Cerebellar nuclear complex (tissue), 1 donor: ENCODE data around the gene PNPLA8.
"Not testable (repeated sequence)": the region's sequence is repeated elsewhere in the genome, so short reads cannot be mapped to it uniquely, and the experiment has no call there.

Experiments
- DNase-seq, 2 experiments: peaks; one replicate each; lab custom pipeline; 2025; lab: John Stamatoyannopoulos, UW

Gene PNPLA8

DNA sequence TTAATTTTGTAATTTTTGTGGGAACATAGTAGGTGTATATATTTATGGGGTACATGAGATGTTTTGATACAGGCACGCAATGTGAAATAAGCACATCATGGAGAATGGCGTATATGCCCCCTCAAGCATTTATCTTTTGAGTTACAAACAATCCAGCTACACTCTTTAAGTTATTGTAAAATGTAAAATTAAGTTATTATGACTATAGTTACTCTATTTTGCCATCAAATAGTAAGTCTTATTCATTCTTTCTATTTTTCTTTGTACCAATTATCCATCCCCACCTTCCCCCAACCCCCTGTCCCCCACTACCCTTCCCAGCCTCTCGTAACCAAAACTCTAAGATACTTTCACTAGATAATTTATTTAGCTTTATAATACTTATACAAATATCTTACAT is 7.8 kb upstream of the PNPLA8 start:
- no peak for DNase-seq

DNA sequence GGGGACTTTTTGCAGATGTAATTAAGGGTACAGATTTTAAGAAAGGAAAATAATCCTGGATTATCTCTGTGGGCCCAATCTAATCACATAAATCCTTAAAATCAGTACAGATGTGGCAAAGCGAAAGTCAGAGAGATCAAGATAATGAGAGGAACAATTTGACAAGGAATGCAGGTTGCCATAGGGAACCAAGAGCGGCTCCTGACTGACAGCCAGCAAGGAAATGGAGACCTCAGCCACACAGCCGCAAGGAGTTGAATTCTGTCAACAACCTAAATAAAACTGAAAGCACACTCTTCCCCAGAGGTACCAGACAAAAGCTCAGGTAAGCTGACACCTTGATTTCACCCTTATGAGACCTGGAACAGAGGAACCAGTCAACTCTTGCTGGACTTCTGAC is 3.4 kb upstream of the PNPLA8 start:
- no peak for DNase-seq

DNA sequence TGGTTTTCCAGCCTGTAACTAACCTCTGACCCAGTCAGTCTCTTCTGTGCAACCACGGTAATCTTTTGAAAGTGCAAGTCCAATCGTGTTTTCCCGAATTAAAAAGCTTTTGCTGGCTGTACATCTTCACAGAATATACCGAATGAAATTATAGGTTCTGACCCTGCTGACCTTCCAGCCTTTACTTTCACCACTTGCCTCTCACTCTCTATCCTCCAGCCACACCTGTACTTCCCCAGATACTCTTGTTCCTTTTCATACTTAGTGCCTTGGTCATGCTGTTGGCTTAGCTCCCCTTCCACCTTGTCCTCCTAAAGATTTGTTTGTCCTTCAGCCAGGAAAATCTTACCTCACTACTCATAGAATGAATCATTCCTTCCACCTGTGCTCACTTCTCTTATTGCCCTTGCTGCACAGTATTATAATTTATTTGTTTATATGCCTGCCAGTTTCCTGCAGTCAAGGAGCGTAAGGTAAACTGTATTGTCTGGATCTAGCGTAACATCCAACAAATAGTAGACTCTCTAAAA is 2.3 kb upstream of the PNPLA8 start:
- no peak for DNase-seq

DNA sequence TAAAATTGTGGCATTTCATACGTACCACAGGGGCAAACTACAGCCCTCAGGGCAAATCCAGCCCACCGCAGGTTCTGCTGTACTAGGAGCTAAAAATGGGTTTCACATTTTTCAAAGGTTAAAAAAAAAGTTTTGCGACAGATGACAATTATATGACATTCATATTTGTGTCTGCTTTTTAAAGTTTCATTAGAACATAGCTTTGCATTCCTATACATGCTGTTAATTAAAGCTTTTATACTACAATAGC is 758 bp upstream of the PNPLA8 start:
- no peak for DNase-seq

DNA sequence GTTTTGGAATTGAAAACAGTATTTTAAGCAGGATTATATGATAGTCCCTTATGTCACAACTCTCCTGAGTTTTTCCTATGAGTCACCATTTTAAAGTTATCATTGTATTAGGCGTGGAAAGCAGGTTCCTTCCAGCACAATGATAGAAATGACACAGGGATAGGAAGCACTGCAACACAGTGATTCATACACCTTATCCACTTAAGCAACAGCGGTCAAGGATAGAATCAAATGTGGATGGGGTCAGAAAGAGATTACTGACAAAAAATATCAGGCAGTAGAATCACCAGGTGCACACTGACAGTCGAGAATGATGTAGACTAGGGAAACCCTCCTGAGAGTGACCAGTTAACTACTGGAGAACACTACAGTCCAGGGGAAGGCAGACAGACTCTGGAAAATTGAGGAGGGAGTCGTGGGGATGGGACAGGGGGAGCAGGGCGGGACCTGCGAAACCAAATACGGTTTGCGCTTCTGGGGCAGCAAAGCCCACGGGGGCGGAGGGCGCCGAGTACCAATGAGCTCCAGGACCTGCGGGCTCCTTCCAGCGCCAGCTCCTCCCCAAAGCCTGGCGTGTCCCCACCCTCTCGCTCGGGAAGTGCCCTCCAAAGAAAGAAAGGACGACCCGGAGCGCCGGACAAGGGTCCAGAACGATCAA is 479 bp downstream of the PNPLA8 start:
- peak in 1 of 2 experiments; percentile 61 for DNase-seq

DNA sequence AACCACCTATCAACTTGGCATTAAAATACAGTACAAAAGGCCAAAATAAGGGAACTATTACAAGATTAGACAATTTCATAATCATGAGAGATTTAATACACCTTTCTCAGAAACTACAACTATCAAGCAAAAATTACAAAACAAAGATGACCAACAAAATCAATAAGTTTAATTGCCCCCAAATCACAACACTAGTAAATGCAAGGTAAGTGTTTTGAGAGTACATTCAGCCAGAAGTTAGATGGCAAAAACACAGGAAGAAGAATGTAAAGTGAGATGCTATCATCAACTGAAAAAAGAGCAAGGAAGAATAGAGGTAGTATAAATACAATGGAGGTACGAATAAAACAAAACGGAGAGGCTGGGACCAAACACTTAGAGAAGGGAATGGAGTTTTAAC is 3.2 kb downstream of the PNPLA8 start:
- no peak for DNase-seq

DNA sequence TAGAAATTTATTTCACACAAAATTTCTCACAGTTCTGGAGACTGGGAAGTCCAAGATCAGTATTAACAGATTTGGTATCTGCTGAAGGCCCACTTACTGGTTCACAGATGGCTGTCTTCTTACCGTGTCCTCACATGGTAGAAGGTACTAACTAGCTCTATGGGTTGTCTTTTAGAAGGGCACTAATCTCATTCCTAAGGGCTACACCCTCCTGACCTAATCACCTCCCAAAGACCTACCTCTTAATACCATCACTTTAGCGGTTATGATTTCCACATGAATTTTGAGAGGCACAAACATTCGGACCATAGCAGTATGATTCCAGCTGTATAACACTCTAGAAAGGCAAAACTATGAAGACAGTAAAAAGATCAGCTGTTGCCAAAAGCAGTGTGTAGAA is 8.0 kb downstream of the PNPLA8 start:
- DNase-seq = no peak

DNA sequence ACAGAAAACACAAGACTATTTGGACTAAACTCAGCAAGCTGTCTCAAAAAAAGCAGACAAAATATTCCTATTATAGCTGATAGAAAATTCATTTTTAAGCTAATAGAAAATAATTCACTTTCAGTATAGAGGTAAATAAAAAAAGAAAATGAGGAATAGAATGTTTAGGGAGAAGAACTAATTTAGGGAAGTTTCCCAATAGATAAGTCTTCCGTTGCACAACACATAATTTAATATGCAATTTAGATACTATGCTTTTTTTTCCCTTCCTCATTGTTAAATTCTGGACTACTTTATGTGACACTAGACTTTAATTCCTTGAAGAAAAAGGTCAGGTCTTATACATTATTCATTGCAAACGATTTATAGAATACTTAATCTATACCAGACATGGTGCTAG is 10.3 kb downstream of the PNPLA8 start:
- no peak for DNase-seq

DNA sequence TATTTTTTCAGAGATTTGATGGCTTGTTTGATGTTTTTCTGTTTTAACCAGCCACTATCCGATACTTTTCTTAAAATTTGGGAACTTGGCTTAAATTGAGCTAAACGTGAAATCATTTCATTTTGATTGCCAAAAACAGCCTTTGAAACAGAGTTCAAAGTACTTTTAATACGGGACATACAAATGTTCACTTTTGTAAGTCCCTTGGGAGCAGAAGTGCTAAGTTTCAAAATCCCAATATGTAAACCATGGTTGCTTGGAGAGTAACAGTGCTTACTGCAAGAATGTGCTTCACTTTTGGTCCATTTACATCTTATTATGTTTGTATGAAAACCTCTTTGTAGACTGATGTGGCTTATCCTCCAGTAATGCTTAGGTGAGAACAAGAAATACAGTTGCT is 10.9 kb downstream of the PNPLA8 start:
- no peak for DNase-seq

DNA sequence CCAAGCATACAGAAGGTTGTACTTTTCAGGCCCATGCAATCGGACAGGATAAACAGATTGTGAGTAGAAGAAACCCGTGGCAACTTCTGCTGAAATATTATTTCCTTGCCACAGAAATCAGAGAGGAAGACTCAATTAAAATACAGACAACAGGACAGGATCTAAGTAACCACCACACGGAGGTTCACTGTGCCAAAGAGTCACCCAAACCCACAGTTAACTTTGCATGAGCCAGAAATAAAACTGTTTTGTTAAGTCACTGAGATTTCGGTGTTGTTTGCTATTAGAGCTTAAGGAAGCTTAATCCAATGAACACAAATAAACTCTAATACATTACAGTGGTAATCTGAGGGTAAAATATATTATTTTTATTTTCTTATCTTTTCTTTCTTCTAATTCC is 14.0 kb downstream of the PNPLA8 start:
- DNase-seq = no peak

DNA sequence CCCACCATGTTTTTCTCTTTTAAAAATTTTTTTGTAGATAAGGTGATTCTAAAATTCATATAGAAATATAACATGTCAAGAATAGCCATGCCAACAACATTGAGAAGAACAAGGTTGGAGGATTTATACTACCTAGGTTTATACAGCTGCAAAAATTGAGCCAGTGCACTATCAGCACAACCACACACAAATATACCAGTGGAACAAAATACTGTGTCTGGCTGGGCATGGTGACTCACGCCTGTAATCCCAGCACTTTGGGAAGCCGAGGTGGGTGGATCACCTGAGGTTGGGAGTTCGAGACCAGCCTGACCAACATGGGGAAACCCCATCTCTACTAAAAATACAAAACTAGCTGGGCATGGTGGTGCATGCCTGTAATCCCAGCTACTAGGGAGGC is 21.4 kb downstream of the PNPLA8 start:
- DNase-seq = not testable (repeated sequence)

DNA sequence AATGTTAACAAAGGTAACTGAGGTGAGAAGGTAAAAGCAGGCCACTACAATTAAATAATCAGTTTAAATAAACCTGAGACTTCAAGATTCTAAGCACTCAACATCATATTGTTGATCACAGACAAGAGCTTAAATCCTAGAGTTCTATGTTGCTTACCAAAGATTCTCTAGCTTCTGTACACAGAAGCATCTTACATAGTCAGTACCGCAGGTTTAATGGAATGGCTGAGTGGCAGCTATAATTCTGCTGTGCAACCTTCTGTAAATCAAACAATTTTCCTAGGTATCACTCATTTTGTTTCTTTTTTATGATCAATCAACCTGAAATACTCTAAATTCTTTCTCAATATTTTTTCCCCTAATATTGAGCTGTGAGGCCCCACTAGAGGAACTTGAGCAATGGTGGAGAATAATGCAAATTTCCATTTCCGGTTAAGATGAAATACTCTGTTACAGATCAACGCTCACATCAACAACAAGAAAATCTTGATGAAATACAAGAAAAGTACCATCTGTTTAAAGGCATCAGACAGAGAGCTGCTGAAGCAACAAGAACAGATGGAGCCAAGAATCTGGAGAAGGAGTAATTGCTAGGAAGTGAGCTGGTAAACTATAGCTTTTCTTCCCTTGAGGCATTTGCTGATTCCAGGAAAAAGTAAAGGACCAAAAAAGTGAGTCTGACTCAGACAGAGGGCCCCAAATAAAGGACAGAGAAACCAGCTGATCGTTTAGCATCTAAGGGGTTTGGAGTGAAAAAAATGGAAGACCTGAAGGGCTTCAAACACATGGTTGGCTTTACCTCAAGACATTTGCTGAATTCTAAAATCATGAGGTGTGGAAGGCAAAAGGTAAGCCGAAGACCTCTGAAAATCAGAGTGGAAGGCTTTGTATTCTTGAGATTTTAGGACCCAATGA is 22.6 kb downstream of the PNPLA8 start:
- DNase-seq = no peak

DNA sequence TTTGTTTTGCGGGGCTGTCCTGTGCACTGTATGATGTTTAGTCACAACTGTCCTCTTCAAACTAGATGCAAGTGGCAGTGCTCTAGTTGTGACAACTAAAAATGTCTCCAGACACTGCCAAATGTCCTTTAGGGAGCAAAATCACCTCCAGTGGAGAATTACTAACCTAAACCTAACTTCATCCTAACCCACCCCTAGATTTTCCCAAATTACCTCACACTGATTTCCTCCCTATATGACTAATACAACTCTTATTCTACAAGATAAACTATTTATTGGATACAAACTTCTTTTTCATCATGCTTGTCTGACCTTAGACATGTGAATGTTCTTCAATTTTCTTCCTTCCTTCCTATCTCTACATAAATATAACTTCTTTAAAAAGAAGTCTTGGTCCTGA is 26.4 kb downstream of the PNPLA8 start:
- DNase-seq = no peak

DNA sequence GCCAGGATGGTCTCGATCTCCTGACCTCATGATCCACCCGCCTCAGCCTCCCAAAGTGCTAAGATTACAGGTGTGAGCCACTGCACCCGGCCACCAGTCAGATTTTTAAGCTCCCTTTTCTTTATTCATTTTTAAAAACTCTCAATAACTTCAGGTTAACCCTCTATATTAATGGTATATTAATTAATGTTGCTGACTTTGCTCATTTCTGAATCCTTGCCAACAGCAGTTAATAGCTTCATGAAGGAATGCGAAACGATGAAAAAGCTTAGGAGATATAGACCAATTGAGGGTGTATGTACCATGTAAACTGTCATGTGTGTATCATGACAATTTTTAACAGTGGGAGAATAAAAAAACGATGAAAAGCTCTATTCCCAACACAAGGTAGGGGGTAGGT is 27.5 kb downstream of the PNPLA8 start:
- no peak for DNase-seq

DNA sequence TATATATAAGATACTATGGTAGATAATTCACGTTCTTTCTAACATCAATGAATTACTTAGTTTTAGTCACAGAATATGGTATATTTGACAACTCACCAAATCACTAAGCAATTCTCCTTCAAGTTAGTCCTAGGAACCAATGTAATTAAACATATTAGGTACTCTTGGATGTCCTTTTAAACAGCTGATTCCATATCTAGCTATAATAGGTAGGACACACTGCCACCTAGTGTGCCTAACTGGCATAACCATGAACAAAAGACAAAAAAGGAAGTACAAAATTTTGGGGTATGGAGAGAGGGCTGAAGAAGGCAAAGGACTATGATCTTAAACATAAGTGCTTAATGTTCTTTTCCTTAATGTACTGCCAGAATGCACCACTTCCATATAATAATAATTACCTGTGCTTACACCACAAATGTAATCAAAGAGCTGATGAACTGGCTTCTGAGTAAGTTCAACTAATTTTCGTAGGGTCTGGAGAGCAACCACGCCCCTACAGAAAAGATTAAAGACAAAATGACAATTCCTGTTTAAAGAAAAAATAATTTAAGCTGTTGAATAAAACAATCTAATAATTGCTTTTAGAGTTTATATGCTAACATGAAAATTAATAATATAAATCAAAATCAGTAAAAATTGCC is 28.7 kb downstream of the PNPLA8 start:
- DNase-seq = peak in 1 of 2 experiments; percentile 14

DNA sequence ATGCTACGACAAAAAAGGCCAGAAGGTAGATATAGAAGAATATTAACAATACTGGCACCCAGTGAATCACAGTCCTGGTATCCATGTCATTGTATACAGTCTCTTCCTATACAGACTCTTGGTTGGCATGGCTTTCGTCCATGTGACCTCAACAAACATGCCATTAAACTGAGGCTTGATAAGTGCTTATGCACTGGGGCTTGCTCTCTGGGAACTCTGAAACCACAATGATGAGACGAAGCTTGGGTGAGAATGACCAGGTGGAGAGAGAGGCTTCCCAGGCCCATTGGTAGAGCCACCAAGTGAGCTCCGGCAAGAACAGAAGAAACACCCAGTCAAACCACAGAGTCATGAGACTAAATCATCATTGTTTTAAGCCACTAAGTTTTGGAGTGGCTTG is 33.2 kb downstream of the PNPLA8 start:
- no peak for DNase-seq

DNA sequence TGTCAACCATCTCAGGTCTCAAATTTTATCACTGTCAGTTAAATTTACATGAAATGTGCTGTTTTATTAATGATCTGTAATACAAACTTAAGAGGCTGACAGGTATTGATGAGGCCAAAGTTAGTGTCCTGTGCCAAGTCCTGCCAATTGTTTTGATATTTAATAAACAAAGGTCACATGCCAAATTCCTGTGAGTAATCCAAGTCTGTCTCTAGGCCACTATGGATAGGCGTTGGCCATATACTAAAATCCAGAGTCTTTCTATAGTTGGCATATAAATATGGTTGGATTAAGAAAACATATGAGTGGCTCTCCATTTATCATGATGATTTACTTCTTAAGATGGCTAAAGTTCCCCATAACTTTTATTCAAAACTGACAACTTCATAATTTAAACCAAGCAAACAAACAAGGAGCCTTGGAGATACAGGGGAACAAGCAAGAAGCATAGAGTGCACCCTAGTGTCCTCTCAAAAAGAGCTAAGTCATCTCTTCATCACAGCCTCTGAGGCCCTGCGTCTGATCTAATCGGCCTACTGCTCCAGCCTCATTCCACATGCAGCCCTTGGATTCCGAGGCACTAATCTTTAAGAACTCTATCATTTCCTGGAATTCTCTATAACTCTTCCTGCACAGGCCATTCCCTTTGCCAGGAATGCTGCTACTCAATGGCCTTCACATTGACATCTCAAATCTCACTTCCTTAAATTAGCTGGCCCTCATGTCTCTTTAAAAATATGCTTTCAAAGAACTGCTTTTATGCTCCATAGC is 37.0 kb downstream of the PNPLA8 start:
- no peak for DNase-seq

DNA sequence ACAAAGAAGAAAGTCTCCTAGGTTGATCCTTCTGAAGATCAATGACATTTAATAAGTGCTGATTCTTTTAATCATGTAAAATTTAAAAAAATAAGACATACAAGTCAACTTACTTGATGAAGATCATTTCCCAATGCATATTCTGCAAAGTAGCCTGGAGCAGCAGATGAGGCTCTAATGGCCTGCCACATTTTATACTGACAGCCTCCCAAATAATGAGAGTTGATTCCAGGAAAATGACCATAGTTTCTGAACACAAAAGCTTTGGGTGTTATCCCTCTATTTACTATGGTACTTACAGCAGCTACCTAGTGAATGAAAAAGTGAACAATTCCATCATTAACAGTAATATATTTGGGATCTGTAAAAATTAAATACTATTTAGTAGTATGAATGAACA is 38.3 kb downstream of the PNPLA8 start:
- DNase-seq = no peak

DNA sequence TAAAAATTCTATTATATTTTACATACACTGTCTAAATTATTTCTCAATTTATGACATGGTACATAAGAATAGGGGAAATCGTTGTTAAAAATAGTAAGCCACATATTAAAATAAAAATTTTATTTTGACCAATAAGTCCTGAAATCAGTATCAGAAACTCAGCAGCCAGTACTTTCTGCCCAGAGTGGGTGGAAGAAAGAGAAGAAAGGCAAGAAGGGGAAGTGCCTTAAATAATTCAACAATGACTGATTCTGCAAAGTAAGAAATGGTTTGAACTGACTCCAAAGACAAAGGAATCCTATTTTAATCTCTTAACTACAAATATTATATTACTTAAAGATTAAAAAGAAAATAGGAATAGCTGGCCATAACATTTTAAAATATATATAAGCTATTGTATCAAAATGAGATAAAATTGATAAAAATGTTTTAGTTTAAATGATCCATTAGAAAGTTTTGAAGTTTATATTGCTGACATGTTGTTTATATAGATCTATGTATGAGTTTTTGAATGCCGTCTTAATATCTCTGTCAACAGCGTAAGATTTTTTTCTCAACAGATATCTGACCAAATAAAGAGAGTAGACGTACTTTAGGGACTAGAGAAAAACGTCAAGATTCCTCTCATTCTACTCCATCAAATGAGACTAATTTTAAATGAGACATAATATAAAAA is 39.5 kb downstream of the PNPLA8 start:
- DNase-seq = no peak

DNA sequence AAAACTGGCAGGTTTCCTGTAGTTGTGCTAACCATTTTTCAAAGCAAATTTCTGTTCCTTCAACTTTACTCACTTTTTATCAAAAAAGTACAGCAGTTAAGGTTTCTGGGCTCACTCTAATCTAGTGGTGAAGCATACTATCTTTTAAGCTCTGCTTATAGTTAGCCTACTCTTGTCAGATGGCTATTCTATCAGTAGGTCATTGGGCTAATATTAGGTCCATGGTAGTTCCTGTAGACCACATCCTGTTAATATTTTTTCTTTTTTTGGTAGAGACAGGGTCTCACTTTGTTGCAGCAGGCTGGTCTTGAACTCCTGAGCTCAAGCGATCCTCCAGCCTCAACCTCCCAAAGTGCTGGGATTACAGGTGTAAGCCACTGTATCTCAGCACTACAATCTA is 41.8 kb downstream of the PNPLA8 start:
- DNase-seq = no peak

DNA sequence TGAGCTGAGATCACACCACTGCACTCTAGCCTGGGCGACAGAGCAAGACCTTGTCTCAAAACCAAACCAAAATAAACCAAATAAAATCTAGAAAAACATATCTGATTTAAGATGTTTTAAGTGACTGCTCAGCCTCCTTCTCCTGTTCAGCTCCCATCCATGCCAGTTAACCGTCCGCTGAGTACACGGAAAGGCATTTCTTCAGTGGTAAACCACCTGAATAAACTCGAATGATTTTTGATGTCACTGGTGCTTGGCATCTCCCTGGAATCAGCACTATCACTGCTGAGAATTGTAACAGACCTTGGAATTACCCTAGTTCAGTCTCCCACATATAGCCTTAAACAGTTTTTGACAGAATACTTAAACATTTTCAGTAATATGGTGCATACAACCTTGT is 45.6 kb downstream of the PNPLA8 start:
- DNase-seq = no peak

DNA sequence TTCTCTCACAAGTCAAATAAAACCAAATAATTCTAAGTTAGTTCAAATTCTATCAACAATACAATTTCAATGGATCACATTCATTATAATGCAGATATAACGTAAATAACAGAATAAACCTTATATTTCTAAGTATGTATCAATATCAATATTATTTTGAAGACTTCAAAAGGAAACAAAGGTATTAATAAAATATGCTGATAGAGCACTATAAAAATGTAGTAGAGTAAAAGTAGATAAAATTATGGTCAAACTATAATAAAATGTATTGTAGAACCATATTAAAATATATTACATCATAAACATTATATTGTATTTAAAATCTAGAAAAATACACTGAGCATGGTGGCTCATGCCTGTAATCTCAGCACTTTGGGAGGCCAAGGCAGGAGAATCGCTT is 46.2 kb downstream of the PNPLA8 start:
- DNase-seq = no peak
